Fibroblast of the aortic adventitia (primary cell): ENCODE data around the gene LRMDA. TPM values are rescaled to one million over a fixed set of nuclear protein-coding genes. Genes with fewer than 3 reads are reported as not detected.

Source experiments
- DNase-seq: peaks from one replicate; pipeline ENCODE4 v3.0.0-alpha.2; 2010; ENCODE audit warnings: low read depth
- H3K4me3 ChIP-seq: 2 replicates; pipeline ENCODE4 v1.5.1; 2011; ENCODE audit warnings: low read depth, mild to moderate bottlenecking, control low read depth, low read length, moderate library complexity
- CTCF ChIP-seq: IDR thresholded peaks from 2 replicates; pipeline ENCODE4 v1.5.1; 2011; ENCODE audit warnings: mild to moderate bottlenecking, low read length, control low read depth, inconsistent platforms; ENCODE audit not compliant: insufficient read depth
- total RNA-seq: library from RNA; depleted of rRNA; stranded (reverse); fragments of >200 nt; gene quantifications from 2 replicates; pipeline ENCODE4 v1.2.3, GENCODE V29; 2012; ENCODE audit warnings: low replicate concordance

The LRMDA gene
- total RNA-seq, 1 donor = 6.3 TPM

DNA sequence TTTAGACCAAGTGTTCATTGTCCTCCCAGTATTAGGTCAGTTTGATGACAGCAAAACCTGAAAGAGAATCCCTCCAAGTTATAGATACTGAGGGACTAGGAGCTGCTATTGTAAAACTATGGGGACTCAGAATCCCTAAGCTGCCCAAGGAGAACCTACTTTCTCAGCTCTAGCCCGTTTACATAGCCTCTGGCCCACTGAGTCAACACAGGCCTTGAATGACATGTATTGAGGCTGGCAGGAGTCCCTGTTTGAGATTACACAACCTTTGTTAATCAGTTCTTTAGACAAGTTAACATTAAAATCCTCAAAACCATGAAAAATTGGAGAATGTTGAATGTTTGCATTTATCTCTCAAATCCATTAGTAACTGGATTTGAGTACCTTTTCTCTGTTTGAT, 1127.2 kb downstream of the LRMDA start:
- H3K4me3 ChIP-seq = no peak overlapping the region
- DNase-seq = peak; percentile 87
- no peak for TF ChIP-seq CTCF

- DNase-seq = peak; percentile 83
- H3K4me3 ChIP-seq = no peak overlapping the region
- no peak for TF ChIP-seq CTCF
Observed at GRCh38 chr10:76558996-76559891, 1127.8 kb downstream of the LRMDA start.

- TF ChIP-seq CTCF = no peak
- H3K4me3 ChIP-seq = no peak overlapping the region
- DNase-seq = no peak
Observed at GRCh38 chr10:76559892-76560220, 1128.4 kb downstream of the LRMDA start.

DNA sequence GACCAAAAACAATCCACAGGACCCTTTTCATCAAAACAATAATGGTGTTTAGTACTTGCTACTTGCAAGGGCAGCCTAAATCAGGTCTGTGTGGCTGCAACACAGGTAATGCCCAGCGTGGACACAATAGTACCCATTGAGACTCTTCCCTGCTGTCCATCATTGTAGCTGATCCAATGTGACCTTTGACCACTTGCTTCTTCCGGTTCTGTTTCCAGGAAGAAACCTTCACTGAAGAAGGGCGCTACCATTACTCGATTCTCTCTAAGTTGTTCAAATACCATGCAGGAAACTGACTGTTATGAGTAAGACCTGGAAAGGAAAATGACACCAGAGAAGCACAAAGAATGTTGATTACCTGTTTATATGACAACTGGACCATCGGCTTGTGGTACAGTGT, 1128.9 kb downstream of the LRMDA start:
- TF ChIP-seq CTCF = no peak
- DNase-seq = no peak
- no peak overlapping the region for H3K4me3 ChIP-seq

GRCh38 chr10:76563286-76563685, 1131.9 kb downstream of the LRMDA start:
- no peak for TF ChIP-seq CTCF
- no peak for DNase-seq
- no peak overlapping the region for H3K4me3 ChIP-seq

GRCh38 chr10:76572021-76572420, 1140.6 kb downstream of the LRMDA start:
- peak; percentile 53 for DNase-seq
- no peak overlapping the region for H3K4me3 ChIP-seq
- TF ChIP-seq CTCF = no peak
